VCaP (cell line): ENCODE data around the gene CENPM.
A peak's percentile ranks its signal among the peaks of the same experiment; 100 is the strongest.

ENCODE experiments used
- H3K27ac ChIP-seq: fragments of 450-650 bp; 2 replicates; pipeline ENCODE4 v1.5.1; 2017
- TF ChIP-seq, protein P1 (sequence below): fragments of 450-650 bp; conservative IDR thresholded peaks from 2 replicates; pipeline ENCODE4 v1.5.1; 2017; ENCODE audit warnings: mild to moderate bottlenecking, moderate library complexity

CENPM gene

DNA sequence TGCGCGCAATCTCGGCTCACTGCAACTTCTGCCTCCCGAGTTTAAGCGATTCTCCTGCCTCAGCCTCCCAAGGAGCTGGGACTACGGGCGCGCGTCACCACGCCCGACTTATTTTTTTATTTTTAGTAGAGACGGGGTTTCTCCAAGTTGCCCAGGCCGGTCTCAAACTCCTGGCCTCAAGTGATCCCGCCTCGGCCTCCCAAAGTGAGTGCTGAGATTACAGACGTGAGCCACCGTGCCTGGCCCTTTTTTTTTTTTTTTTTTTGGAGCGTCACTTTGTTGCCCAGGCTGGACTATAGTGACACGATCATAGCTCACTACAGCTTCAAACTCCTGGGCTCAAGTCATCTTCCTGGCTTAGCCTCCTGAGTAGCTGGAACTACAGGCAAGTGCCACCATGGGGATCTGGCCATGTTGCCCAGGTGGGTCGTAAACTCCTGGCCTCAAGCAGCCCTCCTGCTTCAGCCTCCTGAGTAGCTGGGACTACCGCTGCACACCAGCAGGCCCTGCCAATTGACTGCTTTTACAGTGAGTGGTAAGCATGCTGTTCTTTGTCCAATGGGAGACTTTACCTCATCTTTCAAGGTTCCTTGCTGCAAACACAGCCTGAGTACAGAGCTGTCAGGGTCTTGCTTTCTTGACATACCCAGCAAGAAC is 600 bp upstream of the CENPM start:
- TF ChIP-seq, protein P1, sequence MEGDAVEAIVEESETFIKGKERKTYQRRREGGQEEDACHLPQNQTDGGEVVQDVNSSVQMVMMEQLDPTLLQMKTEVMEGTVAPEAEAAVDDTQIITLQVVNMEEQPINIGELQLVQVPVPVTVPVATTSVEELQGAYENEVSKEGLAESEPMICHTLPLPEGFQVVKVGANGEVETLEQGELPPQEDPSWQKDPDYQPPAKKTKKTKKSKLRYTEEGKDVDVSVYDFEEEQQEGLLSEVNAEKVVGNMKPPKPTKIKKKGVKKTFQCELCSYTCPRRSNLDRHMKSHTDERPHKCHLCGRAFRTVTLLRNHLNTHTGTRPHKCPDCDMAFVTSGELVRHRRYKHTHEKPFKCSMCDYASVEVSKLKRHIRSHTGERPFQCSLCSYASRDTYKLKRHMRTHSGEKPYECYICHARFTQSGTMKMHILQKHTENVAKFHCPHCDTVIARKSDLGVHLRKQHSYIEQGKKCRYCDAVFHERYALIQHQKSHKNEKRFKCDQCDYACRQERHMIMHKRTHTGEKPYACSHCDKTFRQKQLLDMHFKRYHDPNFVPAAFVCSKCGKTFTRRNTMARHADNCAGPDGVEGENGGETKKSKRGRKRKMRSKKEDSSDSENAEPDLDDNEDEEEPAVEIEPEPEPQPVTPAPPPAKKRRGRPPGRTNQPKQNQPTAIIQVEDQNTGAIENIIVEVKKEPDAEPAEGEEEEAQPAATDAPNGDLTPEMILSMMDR, result no peak
- peak overlapping the region; percentile 71 for H3K27ac ChIP-seq

GRCh38 chr22:41943661-41944209 is 3.2 kb downstream of the CENPM start:
- TF ChIP-seq, protein P1, result no peak
- H3K27ac ChIP-seq, result 0 out of 2 replicates have a peak overlapping the region, but pooled peaks have one; percentile 11

GRCh38 chr22:41940832-41941765 is 5.9 kb downstream of the CENPM start:
- TF ChIP-seq, protein P1, result peak; percentile 91
- peak overlapping the region; percentile 29 for H3K27ac ChIP-seq

- peak overlapping the region; percentile 29 for H3K27ac ChIP-seq
- TF ChIP-seq, protein P1, result no peak
These were observed 6.7 kb downstream of the CENPM start for GRCh38 chr22:41939981-41940831.

- no peak overlapping the region for H3K27ac ChIP-seq
- TF ChIP-seq, protein P1, result no peak
These were observed 10.1 kb downstream of the CENPM start for GRCh38 chr22:41936894-41937169.

GRCh38 chr22:41935509-41935908 is 11.4 kb downstream of the CENPM start:
- TF ChIP-seq, protein P1, result no peak
- no peak overlapping the region for H3K27ac ChIP-seq

GRCh38 chr22:41935015-41935351 is 12.0 kb downstream of the CENPM start:
- no peak overlapping the region for H3K27ac ChIP-seq
- TF ChIP-seq, protein P1, result no peak
